HepG2 (cell line): ENCODE results near the gene TUBA4B. TPM values are rescaled to one million over a fixed set of nuclear protein-coding genes. Genes with fewer than 3 reads are reported as not detected.

Experiments used
- GZF1 ChIP-seq: sonication (generic); formaldehyde crosslinking; IDR thresholded peaks from 2 replicates; pipeline ENCODE4 v1.5.1; 2020; ENCODE audit warnings: mild to moderate bottlenecking, missing genetic modification reagents
- JUNB ChIP-seq: sonication (generic); formaldehyde crosslinking; IDR thresholded peaks from 2 replicates; pipeline ENCODE4 v1.8.0; 2022; ENCODE audit warnings: missing genetic modification reagents, mild to moderate bottlenecking, borderline replicate concordance
- KLF12 ChIP-seq: sonication (generic); formaldehyde crosslinking; IDR thresholded peaks from 2 replicates; pipeline ENCODE4 v1.4.0; 2020; ENCODE audit warnings: missing genetic modification reagents, borderline replicate concordance
- NFYB ChIP-seq: sonication (generic); formaldehyde crosslinking; IDR thresholded peaks from 2 replicates; pipeline ENCODE4 v1.4.0; 2020; ENCODE audit warnings: missing genetic modification reagents
- SP4 ChIP-seq: sonication (generic); formaldehyde crosslinking; IDR thresholded peaks from 2 replicates; pipeline ENCODE4 v1.8.1; 2023; ENCODE audit warnings: mild to moderate bottlenecking, missing genetic modification reagents
- TCF7 ChIP-seq: sonication (generic); IDR thresholded peaks from 2 replicates; pipeline ENCODE4 v1.6.1; 2016; ENCODE audit warnings: antibody characterized with exemption, low read depth
- ZBTB3 ChIP-seq: sonication (generic); formaldehyde crosslinking; IDR thresholded peaks from 2 replicates; pipeline ENCODE4 v1.4.0; 2020; ENCODE audit warnings: low read depth, mild to moderate bottlenecking, moderate library complexity, missing genetic modification reagents, borderline replicate concordance
- ZFP41 ChIP-seq: sonication (generic); formaldehyde crosslinking; IDR thresholded peaks from 2 replicates; pipeline ENCODE4 v1.4.0; 2020; ENCODE audit warnings: mild to moderate bottlenecking, missing genetic modification reagents, borderline replicate concordance
- ZNF160 ChIP-seq: sonication (generic); formaldehyde crosslinking; IDR thresholded peaks from 2 replicates; pipeline ENCODE4 v1.8.0; 2022; ENCODE audit warnings: mild to moderate bottlenecking, inconsistent platforms, missing genetic modification reagents
- ZNF383 ChIP-seq: sonication (generic); formaldehyde crosslinking; IDR thresholded peaks from 2 replicates; pipeline ENCODE4 v1.4.0; 2020; ENCODE audit warnings: missing genetic modification reagents, mild to moderate bottlenecking, borderline replicate concordance
- ZNF552 ChIP-seq: sonication (generic); formaldehyde crosslinking; IDR thresholded peaks from 2 replicates; pipeline ENCODE4 v1.9.0; 2022; ENCODE audit warnings: missing genetic modification reagents, mild to moderate bottlenecking, borderline replicate concordance
- ZNF557 ChIP-seq: sonication (generic); formaldehyde crosslinking; IDR thresholded peaks from 2 replicates; pipeline ENCODE4 v1.4.0; 2020; ENCODE audit warnings: missing genetic modification reagents
- ZNF558 ChIP-seq: sonication (generic); formaldehyde crosslinking; IDR thresholded peaks from 2 replicates; pipeline ENCODE4 v1.9.0; 2022; ENCODE audit warnings: mild to moderate bottlenecking, missing genetic modification reagents, borderline replicate concordance
- polyA plus RNA-seq, 8 experiments: library from polyadenylated mRNA; depleted of rRNA in 3 of 8; stranded (reverse) in 7 of 8; unstranded in 1 of 8; fragments of >200 nt; fragmentation: Illumina TruSeq in 4 of 8; extraction: Trizol in 4 of 8; gene quantifications; 2 replicates each; pipeline versions ENCODE4 v1.2.1 to v1.2.3, GENCODE V29; 2011 to 2016; ENCODE audit warnings: low read depth in 4 of 8, missing spikeins in 1 of 8, mixed read lengths in 1 of 8; ENCODE audit not compliant: insufficient read depth in 1 of 8
- total RNA-seq, 5 experiments: library from RNA; depleted of rRNA; stranded (reverse); fragments of >200 nt; fragmentation: Illumina TruSeq; extraction: Trizol; gene quantifications; 2 replicates each; pipeline ENCODE4 v1.2.3, GENCODE V29; 2016; ENCODE audit warnings: low read depth in 1 of 5
- TF ChIP-seq, protein P1 (sequence below): IDR thresholded peaks from 2 replicates; pipeline ENCODE4 v1.4.0; 2020; ENCODE audit warnings: mild to moderate bottlenecking, missing genetic modification reagents
- TF ChIP-seq, protein P2 (sequence below), 2 experiments: sonication (generic) in 1 of 2; formaldehyde crosslinking in 1 of 2; IDR thresholded peaks; 2 replicates each; pipeline versions ENCODE4 v1.5.1 to v1.6.1; 2011 to 2020; ENCODE audit warnings: borderline replicate concordance in 1 of 2, low read depth in 1 of 2, low read length in 1 of 2, mild to moderate bottlenecking in 1 of 2, missing genetic modification reagents in 1 of 2, moderate library complexity in 1 of 2
- TF ChIP-seq, protein P3 (sequence below): sonication (generic); formaldehyde crosslinking; IDR thresholded peaks from 2 replicates; pipeline ENCODE4 v1.5.1; 2020; ENCODE audit warnings: missing genetic modification reagents, mild to moderate bottlenecking, borderline replicate concordance
- TF ChIP-seq, protein P4 (sequence below): sonication (generic); formaldehyde crosslinking; IDR thresholded peaks from 2 replicates; pipeline ENCODE4 v1.4.0; 2020; ENCODE audit warnings: missing genetic modification reagents, mild to moderate bottlenecking, borderline replicate concordance

TUBA4B gene
- total and polyA plus RNA-seq, 2 of the 13 experiments (the other 11 are each of a cell fraction or from before 2014, with no cell fraction given) = 0.18 to 0.22 TPM

DNA sequence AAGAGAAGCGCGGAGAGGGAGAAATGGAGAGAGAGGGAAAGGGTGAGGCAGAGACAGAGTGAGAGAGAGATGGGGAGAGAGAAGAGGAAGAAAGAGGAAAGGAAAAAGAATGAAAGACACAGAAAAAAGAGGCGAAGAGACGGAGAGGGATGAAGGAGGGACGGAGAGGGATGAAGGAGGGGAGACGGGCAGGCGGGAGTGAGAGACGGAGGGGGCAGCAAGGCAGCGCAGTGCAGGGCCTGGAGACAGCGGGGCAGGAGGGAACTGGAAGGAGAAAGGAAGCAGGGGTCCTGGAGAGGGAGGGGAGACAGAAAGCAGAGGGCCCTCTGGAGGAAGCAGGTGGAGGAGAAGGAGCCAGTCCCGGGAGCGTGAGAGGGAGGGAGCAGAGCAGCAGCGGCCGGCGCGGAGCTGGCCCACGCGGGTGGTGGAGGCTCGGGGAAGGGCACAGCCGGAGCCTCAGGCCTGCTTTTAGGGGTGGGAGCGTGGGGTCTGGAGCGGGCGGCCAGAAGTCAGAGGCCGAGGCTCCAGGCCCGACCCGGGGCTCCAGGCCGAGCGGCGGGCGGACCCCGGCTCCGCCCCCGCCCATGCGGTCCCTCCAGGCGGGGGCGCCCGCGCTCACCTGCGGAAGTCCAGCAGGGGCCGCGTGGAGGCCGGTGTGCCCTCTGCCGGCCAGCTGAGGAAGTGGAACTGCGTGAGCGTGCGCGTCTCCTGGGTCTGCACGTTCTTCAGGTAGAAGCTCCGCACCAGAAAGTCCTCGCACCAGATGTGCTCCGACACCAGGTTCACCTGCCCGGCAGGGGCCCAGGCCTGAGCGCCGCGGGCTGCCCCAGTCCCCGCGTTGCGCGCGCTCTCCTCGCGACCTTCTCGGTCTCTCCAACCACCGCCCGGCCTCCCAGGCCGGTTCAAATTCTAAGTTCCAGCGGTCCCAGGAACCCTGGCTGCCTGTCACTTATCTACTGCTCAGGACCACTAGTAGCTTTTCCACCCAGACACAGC lies 41.6 kb downstream of the TUBA4B start (continued):
- TF ChIP-seq, protein P1, sequence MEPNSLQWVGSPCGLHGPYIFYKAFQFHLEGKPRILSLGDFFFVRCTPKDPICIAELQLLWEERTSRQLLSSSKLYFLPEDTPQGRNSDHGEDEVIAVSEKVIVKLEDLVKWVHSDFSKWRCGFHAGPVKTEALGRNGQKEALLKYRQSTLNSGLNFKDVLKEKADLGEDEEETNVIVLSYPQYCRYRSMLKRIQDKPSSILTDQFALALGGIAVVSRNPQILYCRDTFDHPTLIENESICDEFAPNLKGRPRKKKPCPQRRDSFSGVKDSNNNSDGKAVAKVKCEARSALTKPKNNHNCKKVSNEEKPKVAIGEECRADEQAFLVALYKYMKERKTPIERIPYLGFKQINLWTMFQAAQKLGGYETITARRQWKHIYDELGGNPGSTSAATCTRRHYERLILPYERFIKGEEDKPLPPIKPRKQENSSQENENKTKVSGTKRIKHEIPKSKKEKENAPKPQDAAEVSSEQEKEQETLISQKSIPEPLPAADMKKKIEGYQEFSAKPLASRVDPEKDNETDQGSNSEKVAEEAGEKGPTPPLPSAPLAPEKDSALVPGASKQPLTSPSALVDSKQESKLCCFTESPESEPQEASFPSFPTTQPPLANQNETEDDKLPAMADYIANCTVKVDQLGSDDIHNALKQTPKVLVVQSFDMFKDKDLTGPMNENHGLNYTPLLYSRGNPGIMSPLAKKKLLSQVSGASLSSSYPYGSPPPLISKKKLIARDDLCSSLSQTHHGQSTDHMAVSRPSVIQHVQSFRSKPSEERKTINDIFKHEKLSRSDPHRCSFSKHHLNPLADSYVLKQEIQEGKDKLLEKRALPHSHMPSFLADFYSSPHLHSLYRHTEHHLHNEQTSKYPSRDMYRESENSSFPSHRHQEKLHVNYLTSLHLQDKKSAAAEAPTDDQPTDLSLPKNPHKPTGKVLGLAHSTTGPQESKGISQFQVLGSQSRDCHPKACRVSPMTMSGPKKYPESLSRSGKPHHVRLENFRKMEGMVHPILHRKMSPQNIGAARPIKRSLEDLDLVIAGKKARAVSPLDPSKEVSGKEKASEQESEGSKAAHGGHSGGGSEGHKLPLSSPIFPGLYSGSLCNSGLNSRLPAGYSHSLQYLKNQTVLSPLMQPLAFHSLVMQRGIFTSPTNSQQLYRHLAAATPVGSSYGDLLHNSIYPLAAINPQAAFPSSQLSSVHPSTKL (CRISPR knock-in tag) = peak; percentile 75
- TF ChIP-seq KLF12 (CRISPR knock-in tag) (peak; percentile 74; the same call in 1 of the 2 replicates), GZF1 (CRISPR knock-in tag) (no peak), ZNF552 (CRISPR knock-in tag) (peak; percentile 54; the same call in 1 of the 2 replicates), NFYB (CRISPR knock-in tag) (peak; percentile 25; the same call in 1 of the 2 replicates), JUNB (CRISPR knock-in tag) (no peak), ZFP41 (CRISPR knock-in tag) (0 out of 2 replicates have a peak, but pooled peaks have one; percentile 7), TCF7 (no peak), ZBTB3 (CRISPR knock-in tag) (no peak), ZNF383 (CRISPR knock-in tag) (no peak), ZNF160 (CRISPR knock-in tag) (peak; percentile 67; the same call in 1 of the 2 replicates), ZNF558 (no peak; the same call in 1 of the 2 replicates), SP4 (CRISPR knock-in tag) (peak; percentile 93), ZNF557 (peak; percentile 30; the same call in 1 of the 2 replicates)
- TF ChIP-seq, protein P2, sequence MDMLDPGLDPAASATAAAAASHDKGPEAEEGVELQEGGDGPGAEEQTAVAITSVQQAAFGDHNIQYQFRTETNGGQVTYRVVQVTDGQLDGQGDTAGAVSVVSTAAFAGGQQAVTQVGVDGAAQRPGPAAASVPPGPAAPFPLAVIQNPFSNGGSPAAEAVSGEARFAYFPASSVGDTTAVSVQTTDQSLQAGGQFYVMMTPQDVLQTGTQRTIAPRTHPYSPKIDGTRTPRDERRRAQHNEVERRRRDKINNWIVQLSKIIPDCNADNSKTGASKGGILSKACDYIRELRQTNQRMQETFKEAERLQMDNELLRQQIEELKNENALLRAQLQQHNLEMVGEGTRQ (IDR thresholded peaks at IDR 0.05; ENCODE audit: low read depth, low read length) = no peak
- TF ChIP-seq, protein P2 (CRISPR knock-in tag; IDR thresholded peaks at IDR 0.05; ENCODE audit: borderline replicate concordance) = no peak
- TF ChIP-seq, protein P3, sequence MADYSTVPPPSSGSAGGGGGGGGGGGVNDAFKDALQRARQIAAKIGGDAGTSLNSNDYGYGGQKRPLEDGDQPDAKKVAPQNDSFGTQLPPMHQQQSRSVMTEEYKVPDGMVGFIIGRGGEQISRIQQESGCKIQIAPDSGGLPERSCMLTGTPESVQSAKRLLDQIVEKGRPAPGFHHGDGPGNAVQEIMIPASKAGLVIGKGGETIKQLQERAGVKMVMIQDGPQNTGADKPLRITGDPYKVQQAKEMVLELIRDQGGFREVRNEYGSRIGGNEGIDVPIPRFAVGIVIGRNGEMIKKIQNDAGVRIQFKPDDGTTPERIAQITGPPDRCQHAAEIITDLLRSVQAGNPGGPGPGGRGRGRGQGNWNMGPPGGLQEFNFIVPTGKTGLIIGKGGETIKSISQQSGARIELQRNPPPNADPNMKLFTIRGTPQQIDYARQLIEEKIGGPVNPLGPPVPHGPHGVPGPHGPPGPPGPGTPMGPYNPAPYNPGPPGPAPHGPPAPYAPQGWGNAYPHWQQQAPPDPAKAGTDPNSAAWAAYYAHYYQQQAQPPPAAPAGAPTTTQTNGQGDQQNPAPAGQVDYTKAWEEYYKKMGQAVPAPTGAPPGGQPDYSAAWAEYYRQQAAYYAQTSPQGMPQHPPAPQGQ (CRISPR knock-in tag) = no peak
- TF ChIP-seq, protein P4, sequence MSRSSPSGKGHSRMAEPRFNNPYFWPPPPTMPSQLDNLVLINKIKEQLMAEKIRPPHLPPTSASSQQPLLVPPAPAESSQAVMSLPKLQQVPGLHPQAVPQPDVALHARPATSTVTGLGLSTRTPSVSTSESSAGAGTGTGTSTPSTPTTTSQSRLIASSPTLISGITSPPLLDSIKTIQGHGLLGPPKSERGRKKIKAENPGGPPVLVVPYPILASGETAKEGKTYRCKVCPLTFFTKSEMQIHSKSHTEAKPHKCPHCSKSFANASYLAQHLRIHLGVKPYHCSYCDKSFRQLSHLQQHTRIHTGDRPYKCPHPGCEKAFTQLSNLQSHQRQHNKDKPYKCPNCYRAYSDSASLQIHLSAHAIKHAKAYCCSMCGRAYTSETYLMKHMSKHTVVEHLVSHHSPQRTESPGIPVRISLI (CRISPR knock-in tag) = peak; percentile 52; the same call in 1 of the 2 replicates
